ENCODE measurements around the gene MPV17L2.
"Not testable (repeated sequence)": the region's sequence is repeated elsewhere in the genome, so short reads cannot be mapped to it uniquely, and the experiment has no call there.

GRCh38 chr19:18209912-18210311 lies 16.9 kb downstream of the MPV17L2 start:
- TF ChIP-seq CTCF, POLR2AphosphoS5, POLR2A (IDR thresholded peaks at IDR 0.05): not testable (repeated sequence)

Data from breast epithelium (tissue), 3 donors.